HG02970 (cell line): ENCODE results near the gene ACTL10.

Source experiments
- ATAC-seq: cut with Tn5 transposase; IDR thresholded peaks from one replicate; pipeline ENCODE4 v1.9.1; 2021; ENCODE audit warnings: mild to moderate bottlenecking, moderate library complexity, moderate number of reproducible peaks; ENCODE audit not compliant: unreplicated experiment, low FRiP score

The ACTL10 gene

DNA sequence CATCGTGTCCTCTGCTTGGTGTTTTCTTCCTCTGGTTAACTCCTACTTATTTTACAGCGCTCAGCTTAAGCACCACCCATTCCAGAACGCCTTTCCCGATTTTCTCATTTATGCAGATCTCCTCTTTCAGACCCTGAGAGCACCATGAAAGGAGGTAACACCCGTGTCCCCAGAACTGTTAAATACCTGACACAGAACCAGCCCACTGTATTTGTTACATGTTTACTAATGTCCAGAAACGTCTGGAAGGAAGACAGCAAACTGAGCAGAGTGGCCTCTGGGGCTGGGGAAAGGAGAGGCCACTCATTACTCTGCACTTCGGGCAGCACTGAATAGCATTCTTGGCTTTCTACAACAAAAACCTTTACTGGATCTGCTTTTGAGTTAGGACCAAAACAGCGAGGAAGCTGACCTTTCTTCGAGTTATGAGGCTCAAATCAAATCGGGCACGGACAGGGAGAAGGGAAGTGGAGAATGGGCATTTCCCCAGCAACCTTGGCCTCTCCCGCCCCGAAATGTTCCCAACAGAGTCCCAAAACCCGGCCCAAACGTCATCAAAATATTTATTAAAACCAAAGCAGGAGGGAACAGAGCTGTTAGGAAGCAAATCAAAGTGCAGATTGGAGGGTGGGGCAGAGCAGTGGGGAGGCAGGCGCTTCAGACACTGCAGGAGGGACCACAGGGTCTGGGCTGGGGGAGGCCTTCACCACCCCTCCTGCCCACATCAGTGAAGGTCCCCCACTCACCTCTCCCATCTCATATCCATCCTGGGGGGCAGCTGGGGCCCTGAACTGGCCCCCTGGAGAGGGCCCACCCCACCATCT lies 8.6 kb downstream of the ACTL10 start:
- ATAC-seq = no peak

DNA sequence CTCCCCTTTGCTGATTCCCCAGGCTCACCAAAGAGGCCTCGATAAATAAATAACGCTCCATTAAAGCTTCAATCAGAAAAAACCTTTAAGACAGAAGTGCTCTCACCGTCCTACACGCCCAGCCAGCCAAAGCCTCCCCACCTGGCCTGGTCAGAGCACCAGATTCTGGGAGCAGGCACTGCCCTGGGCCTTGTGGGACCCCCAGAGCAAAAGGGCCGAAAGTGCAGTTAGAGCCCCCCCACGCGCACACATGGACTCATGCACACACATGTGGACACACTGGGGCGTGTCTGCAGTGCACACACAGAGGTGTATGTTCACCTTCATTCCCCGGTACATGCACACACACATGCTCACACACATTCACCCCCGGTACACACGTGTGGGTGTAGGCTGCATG lies 9.4 kb downstream of the ACTL10 start:
- no peak for ATAC-seq

DNA sequence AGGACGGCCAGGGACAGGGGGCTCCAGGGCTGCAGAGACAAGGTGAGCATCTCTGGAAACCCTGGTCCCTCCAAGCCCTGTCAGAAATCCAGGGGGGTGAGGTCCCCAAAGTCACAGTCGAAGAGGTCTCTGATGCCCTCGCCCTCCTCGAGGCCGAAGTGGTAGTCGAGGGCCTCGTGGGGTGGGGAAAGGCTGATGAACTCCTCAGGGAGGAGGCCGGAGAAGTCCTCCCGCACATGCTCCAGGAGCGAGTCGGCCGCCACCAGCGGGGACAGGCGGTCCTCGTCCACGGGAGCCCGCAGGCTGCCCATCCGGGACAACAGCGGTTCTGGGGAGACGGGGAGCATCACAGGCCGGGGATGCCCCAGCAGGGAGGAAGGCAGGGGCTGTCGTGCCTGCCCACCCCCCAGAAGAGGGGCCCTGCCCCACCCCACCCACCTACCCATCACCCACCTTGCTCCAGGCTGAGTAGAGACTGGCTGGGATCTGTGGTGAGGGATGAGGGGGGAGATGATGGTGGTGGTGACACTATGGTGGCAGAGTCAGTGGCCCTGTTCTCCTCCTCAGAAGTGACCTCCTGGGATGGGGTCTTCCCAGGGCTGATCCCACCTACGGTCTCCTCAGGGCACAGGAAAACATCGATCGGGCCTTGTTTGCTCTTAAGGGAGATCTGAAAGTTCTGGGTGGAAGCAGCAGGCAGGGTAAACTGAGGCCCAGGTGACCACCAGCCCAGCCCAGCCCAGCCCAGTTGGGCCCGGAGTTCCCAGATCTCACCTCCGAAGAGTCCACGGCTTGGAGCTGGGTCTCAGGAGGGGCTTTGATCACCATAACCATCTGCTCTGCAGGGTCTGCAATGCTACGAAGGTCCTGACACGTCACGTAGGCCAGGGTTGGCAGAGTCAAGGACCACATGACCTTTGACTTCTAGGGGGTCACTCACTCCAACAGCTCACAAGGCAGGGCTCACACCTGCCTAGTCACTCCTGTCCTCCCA lies 10.2 kb downstream of the ACTL10 start:
- no peak for ATAC-seq

DNA sequence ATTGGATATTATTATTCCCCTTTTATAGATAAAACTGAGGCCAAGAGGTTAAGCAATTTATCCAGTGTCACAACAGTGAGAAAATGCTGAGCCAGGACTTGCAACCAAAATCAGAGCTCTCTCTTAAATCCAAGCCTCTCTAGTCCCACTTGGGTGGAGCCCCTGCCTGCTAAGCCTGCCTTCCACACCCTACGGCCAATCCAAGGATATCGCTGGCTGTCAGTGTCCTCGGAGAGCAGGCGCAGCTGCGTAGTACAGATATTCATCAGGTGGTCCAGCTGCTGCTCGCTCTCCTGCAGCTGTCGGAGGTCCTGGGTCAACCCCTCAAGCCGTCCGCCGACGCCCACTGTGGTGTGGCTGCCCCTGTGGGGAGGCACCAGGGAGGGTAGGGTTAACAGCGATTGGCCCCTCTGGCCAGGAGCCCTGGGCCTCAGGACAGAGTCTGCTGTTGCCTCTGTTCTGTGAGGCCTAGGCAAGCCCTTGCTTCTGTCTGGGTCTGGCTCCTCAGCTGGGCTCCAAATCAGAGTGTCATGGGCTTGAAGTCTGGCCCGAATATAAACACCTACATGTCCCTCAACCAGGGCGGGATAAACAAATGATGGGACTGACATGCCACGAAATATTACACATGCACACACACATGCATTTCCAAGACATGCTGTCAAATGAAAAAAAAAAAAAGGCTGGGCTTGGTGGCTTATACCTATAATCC lies 11.4 kb downstream of the ACTL10 start:
- no peak for ATAC-seq

DNA sequence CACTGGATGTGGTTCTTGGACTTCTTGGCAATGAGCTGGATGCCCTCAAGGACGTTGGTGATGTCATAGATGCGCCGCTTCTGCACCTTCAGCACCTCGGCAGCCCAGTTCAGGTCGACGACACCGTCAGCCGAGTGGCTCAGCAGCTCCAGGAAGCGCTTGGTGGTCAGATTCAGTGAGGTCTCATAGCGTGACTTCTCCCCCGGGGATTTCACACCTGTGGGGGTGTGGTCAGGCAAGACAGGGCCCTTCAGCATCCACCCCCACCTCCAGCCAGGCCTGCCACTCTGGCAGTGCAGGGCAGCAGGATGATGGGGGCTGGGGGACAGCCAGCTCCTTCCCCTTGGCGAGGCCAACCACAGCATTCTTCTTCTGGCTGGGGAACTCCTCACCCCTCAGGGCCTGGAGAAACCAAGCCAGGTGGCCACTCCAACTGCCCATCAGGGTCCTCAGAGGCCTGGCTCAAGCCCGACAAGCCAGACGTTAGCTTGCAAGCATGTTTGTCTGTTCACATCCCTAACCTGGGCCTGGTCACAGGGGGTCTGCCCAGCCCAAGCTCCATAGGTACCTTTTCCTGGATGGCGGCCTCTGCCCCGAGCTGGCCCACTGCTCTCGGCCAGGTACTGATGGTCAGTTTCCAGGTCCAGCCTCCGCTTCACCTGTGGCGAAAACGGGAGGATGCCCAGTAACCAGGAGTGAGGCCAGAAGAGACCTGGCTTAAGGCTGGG lies 13.2 kb downstream of the ACTL10 start:
- ATAC-seq = peak; percentile 55

DNA sequence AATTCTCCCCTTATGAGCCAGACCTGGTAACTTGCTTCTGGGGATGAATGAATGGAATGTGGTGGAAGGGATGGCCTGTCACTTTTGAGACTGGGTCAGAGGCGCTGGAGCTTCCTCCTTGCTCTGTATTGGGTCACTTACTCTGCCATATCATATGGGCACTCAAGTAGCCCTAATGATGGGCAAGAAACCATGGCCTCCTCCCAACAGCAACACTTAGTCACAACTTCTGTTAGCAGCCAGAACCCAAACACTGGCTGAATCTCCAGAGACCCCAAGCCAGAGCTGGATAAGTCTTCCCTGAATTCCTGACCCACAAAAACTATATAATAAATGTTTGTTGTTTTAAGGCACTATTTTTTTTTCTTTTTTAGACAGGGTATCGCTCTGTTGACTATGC lies 13.9 kb downstream of the ACTL10 start:
- no peak for ATAC-seq

DNA sequence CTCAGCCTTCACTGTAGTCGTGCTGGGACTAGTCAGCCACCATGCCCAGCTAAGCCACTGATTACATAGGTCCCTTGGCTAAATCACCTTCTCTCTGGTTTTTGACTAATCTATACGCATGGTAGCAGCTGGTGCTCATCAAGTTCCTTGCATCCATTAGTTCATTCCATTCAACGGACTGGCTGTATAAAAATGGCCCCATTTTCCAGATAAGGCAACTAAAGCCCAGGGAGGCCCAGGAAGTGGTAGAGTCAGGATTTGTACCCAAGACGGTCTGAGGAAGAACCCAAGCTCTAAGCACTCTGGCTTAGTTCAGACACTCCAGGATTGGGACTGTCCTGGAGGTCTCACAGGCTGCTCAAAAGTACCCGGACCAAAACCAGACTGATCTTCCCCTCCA lies 14.5 kb downstream of the ACTL10 start:
- ATAC-seq = no peak

DNA sequence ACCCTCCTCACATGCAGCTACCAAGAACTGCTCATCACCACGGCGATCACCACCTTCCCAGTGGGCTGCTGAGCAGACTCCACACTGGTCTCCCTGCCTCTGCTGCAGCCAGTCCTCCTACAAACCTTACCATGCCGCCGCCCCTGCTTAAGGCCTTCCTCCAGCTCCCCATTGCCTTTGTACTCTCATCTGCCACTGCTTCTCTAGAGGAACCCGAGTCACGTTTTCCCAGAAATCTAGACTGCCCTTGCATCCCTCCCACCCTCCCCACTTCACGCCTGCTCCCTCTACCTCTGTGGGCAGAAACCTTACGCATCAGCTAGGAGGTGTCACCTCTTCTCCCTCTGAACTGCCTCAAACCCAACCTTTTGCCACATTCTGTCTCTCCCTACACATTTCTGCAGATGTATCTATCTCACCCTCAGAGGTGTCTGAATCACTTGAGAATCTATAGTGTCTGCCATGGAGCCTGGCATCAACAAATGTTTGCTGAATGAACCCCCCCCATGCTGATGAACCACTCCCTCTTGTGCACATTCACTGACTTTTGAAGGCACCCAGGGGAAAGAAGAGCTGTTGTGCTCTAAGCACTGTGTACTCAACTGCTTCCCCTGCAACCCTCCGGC lies 15.1 kb downstream of the ACTL10 start:
- ATAC-seq = no peak

DNA sequence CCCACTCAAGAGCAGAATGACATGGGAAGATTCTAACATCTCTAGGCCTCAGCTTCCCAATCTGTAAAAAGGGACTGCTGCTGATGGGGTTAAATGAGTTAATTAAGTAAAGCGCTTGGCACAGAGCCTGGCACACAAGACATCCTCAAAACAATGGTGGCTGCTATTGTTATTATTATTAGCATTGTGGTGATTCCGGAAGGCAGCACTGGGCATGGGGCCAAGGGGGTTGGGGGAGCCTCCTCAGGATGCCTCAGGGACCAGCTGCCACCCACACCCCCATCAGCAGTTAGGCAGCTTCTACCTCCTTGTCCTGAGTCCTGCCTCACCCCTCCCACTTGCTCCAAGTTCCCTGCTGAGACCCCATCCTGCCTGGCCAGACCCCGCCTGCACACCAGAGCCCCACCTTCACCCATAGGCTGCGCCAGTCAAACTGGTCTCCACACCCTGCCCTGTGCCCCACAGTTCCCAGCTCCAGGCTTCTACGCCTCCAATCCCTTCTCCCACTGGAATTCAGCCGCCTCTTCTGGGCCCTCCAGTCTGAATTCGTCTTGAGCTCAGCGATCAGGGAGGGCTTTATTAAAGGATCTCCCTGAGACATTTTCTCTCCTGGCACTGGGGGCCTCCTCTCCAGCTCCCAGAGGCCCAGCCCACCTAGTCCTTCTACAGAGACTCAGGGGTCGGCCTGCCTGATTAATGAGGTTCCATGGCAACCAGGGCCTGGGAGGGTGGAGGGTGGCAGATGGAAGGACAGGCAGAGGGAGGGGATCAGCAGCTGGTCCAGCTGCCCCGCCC lies 18.0 kb downstream of the ACTL10 start:
- ATAC-seq = no peak

DNA sequence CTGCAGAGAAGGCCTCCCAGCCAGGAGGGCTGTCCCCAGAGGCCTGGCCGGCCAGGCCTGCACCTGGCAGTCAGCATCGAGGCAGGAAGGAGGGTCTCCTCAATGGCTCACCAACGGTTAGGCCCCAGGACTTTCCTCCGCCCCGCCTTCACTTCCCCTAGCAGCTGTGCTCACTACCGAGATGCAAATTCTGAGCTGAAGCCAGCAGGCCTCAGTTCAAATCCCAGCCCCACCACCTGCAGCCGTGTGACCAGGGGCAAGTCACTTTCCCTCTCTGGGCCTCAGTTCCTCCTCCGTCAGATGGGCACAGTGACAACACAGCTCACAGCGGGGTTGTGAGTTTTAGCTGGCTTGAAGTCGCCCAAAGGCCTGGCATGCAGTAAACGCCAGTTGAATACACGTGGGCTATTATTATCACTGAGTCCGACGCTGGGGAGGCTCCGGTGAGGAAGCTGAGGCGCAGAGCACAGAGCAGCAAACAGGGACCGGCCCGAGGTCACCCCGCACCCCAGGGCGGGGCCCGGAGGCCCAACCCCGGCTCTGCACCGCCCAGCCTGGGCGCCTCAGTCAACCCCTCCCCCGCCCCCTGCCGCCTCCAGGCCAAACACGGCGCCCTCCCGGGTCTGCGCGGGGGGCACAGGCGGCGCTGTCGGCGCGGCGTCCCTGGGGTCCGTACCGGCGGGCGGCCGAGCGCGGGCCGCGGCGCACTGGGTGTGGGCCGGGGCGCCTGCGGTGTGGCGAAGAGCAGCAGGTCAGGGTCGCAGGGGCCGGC lies 18.8 kb downstream of the ACTL10 start:
- ATAC-seq = peak; percentile 34

DNA sequence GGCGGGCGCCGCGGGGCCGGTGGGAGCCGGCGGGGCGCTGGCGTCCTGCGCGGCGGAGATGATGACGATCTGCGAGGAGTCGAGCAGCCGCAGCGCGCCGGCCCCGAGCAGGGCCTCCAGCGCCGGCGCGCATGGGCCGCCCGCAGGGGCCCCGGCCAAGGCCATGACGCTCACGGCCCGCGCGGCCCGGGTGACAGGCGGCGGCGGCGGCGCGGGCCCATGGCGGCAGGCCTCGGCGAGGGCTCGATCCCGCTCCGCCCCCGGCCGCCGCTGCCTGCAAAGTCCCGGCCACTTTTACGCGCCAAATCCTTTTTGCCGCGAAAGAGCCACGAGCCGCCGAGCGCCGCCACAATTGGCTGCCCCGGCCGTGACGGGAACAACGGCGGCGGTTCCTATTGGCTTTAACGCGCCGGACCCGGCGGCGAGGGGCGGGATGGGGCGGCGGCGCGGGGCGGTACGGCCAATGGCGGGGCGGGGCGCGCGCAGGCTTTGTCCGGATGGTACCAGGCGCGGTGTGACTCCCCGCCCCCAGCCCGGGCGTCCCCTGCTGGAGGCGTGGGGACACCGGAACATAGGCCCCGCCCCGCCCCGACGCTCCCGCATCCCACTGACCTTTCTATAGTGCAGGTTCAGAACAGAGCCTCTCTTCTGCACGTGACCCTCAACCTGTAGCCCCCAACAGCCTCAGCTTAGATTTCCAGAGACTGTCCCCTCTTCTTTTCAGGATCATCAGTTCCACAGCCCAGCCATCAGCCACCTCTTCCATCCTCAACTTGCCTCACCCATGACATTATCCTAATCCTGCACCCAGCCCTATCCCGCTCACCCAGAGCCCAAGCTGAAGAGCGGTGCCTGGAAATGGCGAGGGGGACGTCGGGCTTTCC lies 19.6 kb downstream of the ACTL10 start, which contains the start of gene E2F1:
E2F1 (minus strand) TSS at position 286 of the 884 bp plus-strand sequence; CDS start at position 165, 121 bp downstream.
- ATAC-seq = peak; percentile 73

DNA sequence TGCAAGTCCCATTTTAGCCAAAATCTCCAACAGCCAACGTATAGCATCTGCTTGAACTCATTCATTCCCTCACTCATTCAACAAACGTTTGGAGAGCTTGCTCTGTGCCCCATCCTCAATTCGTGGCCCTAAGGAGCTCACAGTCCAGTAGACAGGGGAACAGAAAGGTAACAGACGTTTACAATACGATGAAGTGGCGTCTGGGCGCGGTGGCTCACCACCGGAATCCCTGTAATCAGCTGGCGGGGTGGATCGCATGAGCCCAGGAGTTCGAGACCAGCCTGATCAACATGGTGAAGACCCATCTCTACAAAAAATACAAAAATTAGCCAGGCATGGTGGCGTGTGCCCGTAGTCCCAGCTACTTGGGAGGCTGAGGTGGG lies 20.2 kb downstream of the ACTL10 start:
- no peak for ATAC-seq

DNA sequence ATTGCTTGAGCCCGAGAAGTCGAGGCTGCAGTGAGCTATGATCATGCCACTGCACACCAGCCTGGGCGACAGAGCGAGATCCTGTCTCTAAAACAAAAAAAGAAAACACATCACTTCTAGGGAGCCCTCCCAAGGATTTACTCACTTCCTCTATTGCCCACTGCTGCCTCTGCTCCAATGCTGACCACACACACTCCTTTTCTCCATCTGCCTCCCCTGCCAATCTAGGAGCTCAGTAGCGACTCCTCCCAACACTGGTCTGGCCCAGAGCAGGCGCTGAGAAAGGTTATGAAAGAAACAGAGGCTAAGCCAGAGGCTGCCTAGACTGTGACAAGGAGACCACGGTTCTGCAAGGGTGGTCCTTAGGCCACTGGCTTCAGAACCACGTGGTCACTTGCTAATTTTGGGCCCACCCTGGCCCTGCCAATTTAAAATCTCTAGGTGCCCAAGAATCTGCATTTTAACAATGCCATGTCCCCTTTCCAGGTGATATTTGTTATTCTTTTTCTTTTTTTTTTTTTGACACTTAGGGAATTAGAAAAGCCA lies 20.7 kb downstream of the ACTL10 start:
- ATAC-seq = no peak

DNA sequence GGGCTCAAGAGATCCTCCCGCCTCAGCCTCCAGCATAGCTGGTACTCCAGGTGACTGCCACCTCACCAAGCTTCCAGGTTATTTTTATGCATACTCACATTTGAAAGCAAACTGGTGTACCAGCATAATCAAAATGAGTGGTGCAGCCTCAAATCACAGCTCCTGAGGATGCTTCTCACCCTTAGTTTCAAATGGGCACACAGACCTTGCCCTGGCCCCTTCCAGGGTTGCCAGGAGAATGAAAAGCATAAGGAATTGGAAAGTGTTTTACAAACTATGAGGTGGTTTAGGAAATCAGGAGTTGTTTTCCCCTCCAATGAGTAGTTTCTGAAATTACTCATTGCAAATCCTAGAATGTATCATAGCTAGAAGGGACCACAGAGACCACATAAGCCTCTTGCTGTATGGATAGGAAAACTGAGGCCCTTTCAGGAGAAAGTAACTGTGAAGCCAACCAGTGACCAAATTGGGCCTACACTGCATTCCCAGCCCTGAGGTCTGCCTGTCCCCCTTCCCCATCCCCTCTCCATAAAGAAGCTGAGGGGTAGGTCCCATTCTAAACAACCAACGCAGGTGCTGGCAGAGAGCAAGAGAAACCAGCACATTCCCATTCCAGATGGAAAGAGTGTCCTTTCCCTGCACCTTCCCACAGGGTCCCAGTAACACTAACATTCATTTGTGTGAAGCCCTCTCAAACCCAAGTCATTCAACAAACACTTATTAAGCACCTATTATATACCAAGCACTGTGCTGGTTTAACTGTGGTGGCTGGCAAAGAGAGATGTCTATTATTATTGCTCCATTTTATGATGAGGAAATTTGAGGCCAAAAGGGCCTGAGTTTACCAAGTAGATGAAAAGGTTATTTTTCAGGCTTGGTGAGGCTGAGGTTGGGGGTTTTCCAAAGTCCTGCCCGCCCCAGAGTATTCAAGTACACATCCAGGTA lies 21.5 kb downstream of the ACTL10 start:
- ATAC-seq = no peak

DNA sequence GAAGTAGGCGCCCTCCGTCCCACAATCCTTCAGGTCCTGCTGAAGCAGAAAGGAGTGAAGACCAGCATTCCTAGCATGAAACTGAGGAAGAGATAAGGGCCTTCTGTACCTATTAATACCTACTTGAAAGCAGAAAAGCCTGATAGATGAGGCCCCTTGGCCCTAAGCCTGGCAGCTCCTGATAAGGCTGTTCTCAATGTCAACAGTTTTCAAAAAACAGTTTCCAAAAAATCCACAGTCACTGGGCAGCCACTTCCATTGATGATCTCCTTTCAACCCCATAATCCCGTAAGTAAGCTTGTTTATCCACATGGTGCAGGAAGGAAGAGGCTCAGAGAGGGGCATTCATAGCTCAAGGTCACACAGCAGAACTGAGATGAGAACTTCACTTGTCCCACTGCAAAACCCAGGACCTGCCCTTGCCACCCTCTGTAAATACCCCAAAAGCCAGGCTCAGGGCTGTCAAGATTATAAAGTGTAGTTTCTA lies 22.2 kb downstream of the ACTL10 start:
- no peak for ATAC-seq

DNA sequence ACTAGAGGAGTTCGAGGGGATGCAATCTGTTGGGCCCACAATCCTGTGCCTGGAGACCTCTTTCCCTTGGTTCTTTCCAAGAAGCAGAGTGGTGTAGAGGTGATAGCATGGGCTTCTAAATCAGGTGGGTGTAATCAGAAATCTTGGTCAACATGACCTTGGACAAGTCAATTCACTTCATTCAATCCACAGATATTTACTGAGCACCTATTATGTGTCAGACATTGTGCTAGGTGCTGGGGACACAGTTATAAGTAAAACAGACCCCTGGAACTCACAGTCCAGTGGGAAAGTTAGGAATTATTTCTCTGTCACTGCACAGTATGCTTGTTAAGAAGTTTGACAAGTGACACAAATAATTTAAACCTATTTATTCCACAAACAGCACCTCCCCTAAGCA lies 22.8 kb downstream of the ACTL10 start:
- no peak for ATAC-seq
